K562 (cell line): ENCODE results near the gene PDE4A. TPM values are rescaled to one million over a fixed set of nuclear protein-coding genes. Genes with fewer than 3 reads are reported as not detected.

Experiments used
- ATAC-seq: fragments of 200-7000 bp; cut with Tn5 transposase; 3 replicates; pipeline ENCODE4 v1.9.1; 2020; ENCODE audit warnings: moderate library complexity
- BruUV-seq: library from RNA; stranded (reverse); fragments of 400-500 nt; replicated peaks from 2 replicates; lab custom pipeline; 2021; lab: Mats Ljungman, UMichigan
- CTCF ChIA-PET: fragments of 300-600 bp; formaldehyde crosslinking; extraction: SDS; loops from one replicate; lab custom pipeline; 2021; ENCODE audit warnings: low intra/inter-chr PET ratio; lab: Yijun Ruan, JAX
- POLR2A ChIA-PET: fragments of 300-600, 350-650 bp; sonication (Branson Sonifier 250); formaldehyde crosslinking; extraction: SDS; loops from one replicate; lab custom pipeline; 2021; ENCODE audit warnings: antibody characterized with exemption, inconsistent platforms; lab: Yijun Ruan, JAX
- DNase-seq, 4 experiments: peaks; one replicate each; pipeline versions ENCODE4 v3.0.0 to v3.0.0-alpha.2; 2011 to 2018; ENCODE audit warnings: low spot score in 3 of 4, mixed read lengths in 3 of 4; ENCODE audit errors: extremely low read depth in 1 of 4
- FAIRE-seq: peaks from 2 replicates; lab custom pipeline; 2011; peaks lifted over from hg19 to GRCh38; lab: Jason Lieb, UNC
- H2AFZ ChIP-seq: 2 replicates; pipeline ENCODE4 v1.6.0; 2011; ENCODE audit warnings: low read depth, low read length, control low read depth, inconsistent platforms
- H3K27ac ChIP-seq: fragments of 200-600 bp; 3 replicates; pipeline ENCODE4 v1.8.0; 2011; ENCODE audit warnings: low read depth, mild to moderate bottlenecking, control low read depth, inconsistent platforms, low read length, moderate library complexity, mixed read lengths; ENCODE audit errors: extremely low read depth
- H3K27me3 ChIP-seq, 2 experiments: fragments of 300-600 bp in 1 of 2; 2 replicates in 1 of 2; 3 replicates in 1 of 2; pipeline versions ENCODE4 v1.6.0 to v1.8.0; 2011; ENCODE audit warnings: inconsistent platforms in 2 of 2, low read length in 2 of 2, mild to moderate bottlenecking in 1 of 2, mixed read lengths in 1 of 2, moderate library complexity in 1 of 2; ENCODE audit not compliant: control insufficient read depth in 2 of 2, insufficient read depth in 2 of 2
- H3K36me3 ChIP-seq: fragments of 300-600 bp; 3 replicates; pipeline ENCODE4 v1.8.0; 2011; ENCODE audit warnings: mild to moderate bottlenecking, low read length, inconsistent platforms; ENCODE audit not compliant: control insufficient read depth, insufficient read depth
- H3K4me1 ChIP-seq, 2 experiments: fragments of 200-600 bp in 1 of 2; replicated peaks in 1 of 2; 2 replicates in 1 of 2; 3 replicates in 1 of 2; pipeline versions ENCODE4 v1.5.1 to v1.8.0; 2011; ENCODE audit warnings: inconsistent platforms in 2 of 2, low read length in 2 of 2, mild to moderate bottlenecking in 1 of 2, mixed read lengths in 1 of 2, moderate library complexity in 1 of 2; ENCODE audit not compliant: control insufficient read depth in 2 of 2, insufficient read depth in 2 of 2
- H3K4me2 ChIP-seq: 2 replicates; pipeline ENCODE4 v1.6.1; 2011; ENCODE audit warnings: low read length, control low read depth, inconsistent platforms, mixed read lengths; ENCODE audit not compliant: insufficient read depth
- H3K4me3 ChIP-seq: fragments of 200-600 bp; sonication (generic), shearing (Covaris generic); 2 replicates; pipeline ENCODE4 v1.5.1; 2016; ENCODE audit warnings: control low read depth, inconsistent platforms
- H3K79me2 ChIP-seq: fragments of 200-600 bp; 3 replicates; pipeline ENCODE4 v1.8.0; 2011; ENCODE audit warnings: low read length, inconsistent platforms; ENCODE audit not compliant: control insufficient read depth, insufficient read depth
- H3K9ac ChIP-seq, 2 experiments: 2 replicates each; pipeline versions ENCODE4 v1.6.0 to v1.6.1; 2011; ENCODE audit warnings: low read depth in 2 of 2, low read length in 2 of 2, control low read depth in 1 of 2, inconsistent platforms in 1 of 2, mild to moderate bottlenecking in 1 of 2, mixed read lengths in 1 of 2; ENCODE audit not compliant: insufficient read depth in 1 of 2
- H3K9me1 ChIP-seq: one replicate; pipeline ENCODE4 v1.6.0; 2011; ENCODE audit warnings: inconsistent platforms, mild to moderate bottlenecking, low read length, moderate library complexity; ENCODE audit not compliant: control insufficient read depth, insufficient read depth
- H3K9me3 ChIP-seq: replicated peaks from 2 replicates; pipeline ENCODE4 v1.5.1; 2011; ENCODE audit warnings: low read depth, low read length, inconsistent platforms; ENCODE audit not compliant: control insufficient read depth, insufficient read depth
- H4K20me1 ChIP-seq: replicated peaks from 2 replicates; pipeline ENCODE4 v1.6.1; 2011; ENCODE audit warnings: low read length, inconsistent platforms, mixed read lengths; ENCODE audit not compliant: control insufficient read depth, insufficient read depth
- BRCA1 ChIP-seq, 2 experiments: fragments of 450-650 bp in 1 of 2; sonication (generic) in 1 of 2; formaldehyde crosslinking in 1 of 2; IDR thresholded peaks; 2 replicates each; pipeline versions ENCODE4 v1.5.0 to v1.6.1; 2017 to 2020; ENCODE audit warnings: mild to moderate bottlenecking in 1 of 2, missing genetic modification reagents in 1 of 2
- FOSL1 ChIP-seq: fragments of 200-800 bp; sonication (Bioruptor generic); conservative IDR thresholded peaks from 2 replicates; pipeline ENCODE4 v1.6.1; 2016; ENCODE audit warnings: missing genetic modification characterization, missing compliant biosample characterization
- FOXM1 ChIP-seq, 2 experiments: fragments of 450-650 bp in 1 of 2; sonication (generic) in 1 of 2; formaldehyde crosslinking in 1 of 2; IDR thresholded peaks; 2 replicates each; pipeline versions ENCODE4 v1.6.1 to v1.9.0; 2017 to 2022; ENCODE audit warnings: low read depth in 2 of 2, mild to moderate bottlenecking in 2 of 2, missing genetic modification reagents in 1 of 2, moderate library complexity in 1 of 2
- MYC ChIP-seq, 2 experiments: fragments of 250-450 bp in 1 of 2; sonication (Bioruptor Pico) in 1 of 2; IDR thresholded peaks; 2 replicates each; pipeline versions ENCODE4 v1.5.1 to v1.6.1; 2012 to 2021; ENCODE audit warnings: low read depth in 2 of 2, borderline replicate concordance in 1 of 2, improper control_type of control experiment in 1 of 2, low read length in 1 of 2, mild to moderate bottlenecking in 1 of 2, moderate library complexity in 1 of 2
- NFE2 ChIP-seq: IDR thresholded peaks from 2 replicates; pipeline ENCODE4 v1.6.1; 2014; ENCODE audit warnings: antibody characterized with exemption, low read depth
- NR2C2 ChIP-seq, 2 experiments: fragments of 200-800 bp in 1 of 2; sonication (Bioruptor generic) in 1 of 2; sonication (generic) in 1 of 2; formaldehyde crosslinking in 1 of 2; IDR thresholded peaks; 2 replicates each; pipeline versions ENCODE4 v1.6.1 to v1.8.0; 2016 to 2022; ENCODE audit warnings: mild to moderate bottlenecking in 1 of 2, missing compliant biosample characterization in 1 of 2, missing genetic modification characterization in 1 of 2, missing genetic modification reagents in 1 of 2
- PCBP1 ChIP-seq: fragments of 200-400 bp; formaldehyde crosslinking; IDR thresholded peaks from 2 replicates; pipeline ENCODE4 v1.6.1; 2018; ENCODE audit warnings: mild to moderate bottlenecking, low read depth, low read length; ENCODE audit not compliant: poor library complexity, severe bottlenecking
- TEAD4 ChIP-seq, 2 experiments: sonication (generic) in 1 of 2; formaldehyde crosslinking in 1 of 2; IDR thresholded peaks; 2 replicates each; pipeline versions ENCODE4 v1.6.1 to v1.8.0; 2012 to 2022; ENCODE audit warnings: borderline replicate concordance in 1 of 2, inconsistent platforms in 1 of 2, low read length in 1 of 2, mild to moderate bottlenecking in 1 of 2, missing genetic modification reagents in 1 of 2
- USF1 ChIP-seq: sonication (generic); formaldehyde crosslinking; IDR thresholded peaks from 2 replicates; pipeline ENCODE4 v1.9.0; 2022; ENCODE audit warnings: mild to moderate bottlenecking, missing genetic modification reagents
- ZFX ChIP-seq: sonication (generic); formaldehyde crosslinking; IDR thresholded peaks from 2 replicates; pipeline ENCODE4 v1.8.0; 2022; ENCODE audit warnings: mild to moderate bottlenecking, missing genetic modification reagents, moderate library complexity
- ZNF175 ChIP-seq: fragments of 200-800 bp; sonication (Bioruptor generic); IDR thresholded peaks from 2 replicates; pipeline ENCODE4 v1.6.1; 2016; ENCODE audit warnings: low read depth, mild to moderate bottlenecking, missing genetic modification characterization, missing compliant biosample characterization
- ZNF197 ChIP-seq: fragments of 200-800 bp; sonication (Bioruptor generic); IDR thresholded peaks from 2 replicates; pipeline ENCODE4 v1.6.1; 2016; ENCODE audit warnings: low read depth, missing genetic modification characterization, missing compliant biosample characterization
- ZNF217 ChIP-seq: sonication (generic); formaldehyde crosslinking; IDR thresholded peaks from 2 replicates; pipeline ENCODE4 v1.8.0; 2022; ENCODE audit warnings: mild to moderate bottlenecking, missing genetic modification reagents
- ZNF24 ChIP-seq: fragments of 450-650 bp; IDR thresholded peaks from 2 replicates; pipeline ENCODE4 v1.6.1; 2016
- WGBS: fragments of 100-300 bp; shearing (Covaris generic); methylation state at CpG from one replicate; pipeline ENCODE4 v1.1.6; 2016; ENCODE audit warnings: low coverage, mixed read lengths; ENCODE audit not compliant: insufficient coverage; ENCODE audit errors: missing lambda C conversion rate; 5-methylcytosine and 5-hydroxymethylcytosine counted together
- in situ Hi-C: fragments of 300-500 bp; cut with MboI; formaldehyde crosslinking; loops from 4 replicates; pipeline ENCODE4 v1.15.0; 2018; ENCODE audit warnings: inconsistent platforms, mixed read lengths
- intact Hi-C: fragments of 100-400 bp; cut with micrococcal nuclease; formaldehyde crosslinking; loops from 2 replicates; pipeline ENCODE4 v1.14.2; 2022
- polyA plus RNA-seq, 8 experiments: library from polyadenylated mRNA; depleted of rRNA in 4 of 8; stranded (reverse) in 5 of 8; unstranded in 3 of 8; fragments of >200 nt; fragmentation: Nextera tagmentation in 2 of 8; fragmentation: Illumina TruSeq in 1 of 8; extraction: Ambion mirVana in 2 of 8; extraction: Trizol in 1 of 8; gene quantifications; 2 replicates each; pipeline versions ENCODE4 v1.2.1 to v1.2.3, GENCODE V29; 2011 to 2014; ENCODE audit warnings: inconsistent platforms in 1 of 8, missing spikeins in 1 of 8
- total RNA-seq, 7 experiments: library from RNA; depleted of rRNA in 6 of 7; stranded (reverse); fragments of >200 nt in 6 of 7; fragmentation: Illumina TruSeq in 2 of 7; extraction: Trizol in 2 of 7; gene quantifications; 2 replicates each; pipeline versions ENCODE4 v1.2.1 to v1.2.3, GENCODE V29; 2011 to 2021; ENCODE audit warnings: low replicate concordance in 1 of 7

Gene PDE4A
- total and polyA plus RNA-seq, 9 of the 15 experiments (the other 6 are each of a cell fraction or from before 2014, with no cell fraction given): 0.66 to 26.9 (median 4.6) TPM

DNA sequence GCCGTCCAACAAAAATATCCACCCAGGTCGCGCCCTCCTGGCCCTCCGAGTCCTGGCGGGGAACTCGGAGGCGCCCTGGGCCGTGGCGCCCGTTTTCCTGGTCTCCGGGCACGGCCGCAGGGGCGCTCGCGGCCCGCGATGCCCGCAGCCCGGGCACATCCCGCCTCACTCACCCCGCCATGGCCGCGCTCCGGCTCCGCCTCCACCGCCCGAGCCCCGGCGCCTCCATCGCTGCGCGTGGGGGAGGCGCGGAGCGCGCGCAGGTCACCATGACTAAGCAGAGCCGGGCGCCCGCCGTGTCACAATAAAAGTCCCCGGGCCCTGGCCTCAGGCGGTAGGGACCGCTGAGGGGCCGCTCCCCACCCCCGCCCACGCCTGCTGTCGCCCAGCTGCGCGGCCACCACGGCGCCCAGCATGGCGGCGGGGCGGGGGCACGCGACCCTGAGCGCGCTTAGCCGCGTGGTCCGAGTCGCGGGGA, 82.2 kb downstream of the PDE4A start (continued):
- TF ChIP-seq ZNF217: no peak
- peak; percentile 49; the same call in 1 of the 2 replicates for TF ChIP-seq FOXM1 (IDR thresholded peaks at IDR 0.05; ENCODE audit: low read depth)
- TF ChIP-seq FOXM1 (CRISPR knock-in tag; IDR thresholded peaks at IDR 0.05; ENCODE audit: low read depth): no peak
- TF ChIP-seq USF1 (CRISPR knock-in tag): peak; percentile 51; the same call in 1 of the 2 replicates
- TF ChIP-seq ZNF24: peak; percentile 61; the same call in 1 of the 2 replicates
- TF ChIP-seq PCBP1: no peak
- TF ChIP-seq ZFX (CRISPR knock-in tag): peak; percentile 81

DNA sequence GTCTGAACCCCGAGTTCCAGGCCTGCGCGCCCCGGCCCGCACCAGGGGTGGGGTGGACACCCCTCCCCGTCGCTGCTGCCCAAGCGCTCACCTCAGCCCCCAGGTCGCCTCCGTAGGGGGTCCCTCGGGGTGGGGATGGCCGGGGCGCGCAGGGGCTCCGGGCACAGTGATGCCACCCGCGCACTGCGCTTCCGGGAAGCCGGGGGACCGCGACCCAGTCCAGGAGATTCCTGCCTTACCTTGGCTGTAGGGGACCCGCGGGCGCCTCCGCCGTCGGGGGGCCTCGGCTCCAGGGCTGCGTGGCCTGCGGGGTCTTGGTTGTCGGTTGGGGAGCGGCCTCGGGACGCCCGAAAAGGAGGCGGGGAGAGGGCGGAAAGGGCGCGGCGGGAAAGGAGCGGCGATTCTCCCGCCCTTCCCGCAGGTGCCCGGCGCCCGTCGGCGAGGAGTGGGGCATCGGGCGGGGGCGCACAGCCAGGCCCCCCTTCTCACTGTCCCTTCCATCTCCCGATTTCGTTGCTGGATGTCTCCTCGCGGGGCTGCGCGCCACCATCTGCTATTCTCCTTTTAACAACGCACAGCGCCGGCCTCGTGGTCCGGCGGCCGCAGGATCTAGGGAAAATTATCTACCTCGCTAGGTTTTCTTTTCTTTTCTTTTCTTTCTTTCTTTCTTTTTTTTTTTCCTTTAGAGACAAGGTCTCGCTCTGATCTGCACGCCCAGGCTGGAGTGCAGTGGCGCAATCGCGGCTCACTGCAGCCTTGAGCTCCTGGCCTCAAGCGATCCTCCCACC, 82.9 kb downstream of the PDE4A start, which contains the start of gene KEAP1:
TSS of gene KEAP1 (minus strand) at position 355 of the 788 bp plus-strand sequence. CDS start 3,323 bp downstream, outside the sequence.
- Histone ChIP-seq H2AFZ (peak within 1 kb of the TSS; percentile 84), H3K9ac (peak within 1 kb of the TSS; percentile 99), H3K27ac (peak within 1 kb of the TSS; percentile 96), H3K9me1 (no peaks in the 10 kb centered on the region), H3K9me3 (no peaks in the 10 kb centered on the region), H4K20me1 (peaks cover 3% of the 10 kb centered on the region; the same call in 1 of the 2 replicates), H3K4me1 (peaks cover 3 to 44% of the 10 kb centered on the region in 2 experiments; a peak in 4 of 5 replicates), H3K79me2 (peaks cover 53% of the 10 kb centered on the region), H3K4me3 (peak within 1 kb of the TSS; percentile 74), H3K27me3 (no peaks in the 10 kb centered on the region), H3K4me2 (peak within 1 kb of the TSS; percentile 88), H3K36me3 (peaks cover 27% of the 10 kb centered on the region)
- in situ Hi-C loops: no loop called here
- FAIRE-seq (peak; percentile 61), ATAC-seq (peak; percentile 63), DNase-seq (peak; percentile 71 to 85 (median 79))
- ChIA-PET POLR2A (interaction anchor here (0.6 to 1.5 kb wide), 7 partner anchors 9 to 484 kb away, joined by 3 to 6 read pairs (median 3); partner anchors contain the start of gene QTRT1), CTCF (interaction anchor here (0.6 kb wide), 1 partner anchor 92 kb away, joined by 8 read pairs; no protein-coding TSS in a partner anchor)
- 3% methylated on average over 37 of the region's 73 CpGs for WGBS
- intact Hi-C loops: no loop called here
- BruUV-seq: TSS peak; percentile 87
- peak; percentile 61 for TF ChIP-seq FOSL1 (tag)
- TF ChIP-seq BRCA1 (IDR thresholded peaks at IDR 0.05): no peak
- TF ChIP-seq BRCA1 (CRISPR knock-in tag; IDR thresholded peaks at IDR 0.05): 0 out of 2 replicates have a peak, but pooled peaks have one; percentile 81
- TF ChIP-seq NFE2: no peak
- no peak for TF ChIP-seq NR2C2 (CRISPR knock-in tag; IDR thresholded peaks at IDR 0.05)
- TF ChIP-seq NR2C2 (tag; IDR thresholded peaks at IDR 0.05): peak; percentile 78
- peak; percentile 62; the same call in 1 of the 2 replicates for TF ChIP-seq MYC (IDR thresholded peaks at IDR 0.05; ENCODE audit: low read depth, low read length)
- peak; percentile 40; the same call in 1 of the 2 replicates for TF ChIP-seq MYC (CRISPR knock-in tag; IDR thresholded peaks at IDR 0.05; ENCODE audit: borderline replicate concordance, low read depth)
- TF ChIP-seq ZNF197: peak; percentile 22; the same call in 1 of the 2 replicates
- TF ChIP-seq ZNF175 (CRISPR knock-in tag): 0 out of 2 replicates have a peak, but pooled peaks have one; percentile 35
- TF ChIP-seq TEAD4 (IDR thresholded peaks at IDR 0.05; ENCODE audit: low read length): no peak
- peak; percentile 62; the same call in 1 of the 2 replicates for TF ChIP-seq TEAD4 (CRISPR knock-in tag; IDR thresholded peaks at IDR 0.05; ENCODE audit: borderline replicate concordance)
